Measurements from ENCODE around the gene POLL. TPM values are rescaled to one million over a fixed set of nuclear protein-coding genes. Genes with fewer than 3 reads are reported as not detected.
"Not testable (repeated sequence)": the region's sequence is repeated elsewhere in the genome, so short reads cannot be mapped to it uniquely, and the experiment has no call there.

Gene POLL
- total and polyA plus RNA-seq, 2 of the 4 experiments (the other 2 are of a cell fraction), result 6.3 to 23.7 TPM

GRCh38 chr10:101593331-101593730 is 5.3 kb upstream of the POLL start:
- H4K20me1 ChIP-seq (ENCODE audit: insufficient read depth, low read length); H2BK20ac ChIP-seq (ENCODE audit: low read depth, low read length); H2AK5ac ChIP-seq (ENCODE audit: low read depth, low read length); H3K27ac ChIP-seq (ENCODE audit: insufficient read depth, low read length); H2AFZ ChIP-seq (replicated peaks; ENCODE audit: low read length, poor library complexity); H3K56ac ChIP-seq (ENCODE audit: extremely low read depth, insufficient read depth, low read length); H3K9me1 ChIP-seq (ENCODE audit: insufficient read depth, low read length); BruUV-seq (replicated peaks); H2AK9ac ChIP-seq (replicated peaks; ENCODE audit: low read depth, low read length, poor library complexity); POLR2A ChIA-PET (ENCODE audit: unreplicated experiment); H3K4me1 ChIP-seq (ENCODE audit: control insufficient read depth, insufficient read depth, low read length); H4K8ac ChIP-seq (ENCODE audit: low read depth in 2 of 2, low read length in 2 of 2); H3K4me3 ChIP-seq (ENCODE audit: insufficient read depth, low read depth, low read length); intact Hi-C loops (cut with micrococcal nuclease); H3K9me3 ChIP-seq (ENCODE audit: control insufficient read depth, insufficient read depth, low read length); H3K9ac ChIP-seq (ENCODE audit: low read depth, low read length); ATAC-seq (ENCODE audit: low read depth); H3K14ac ChIP-seq (replicated peaks; ENCODE audit: low read depth, low read length); H3K36me3 ChIP-seq (ENCODE audit: control insufficient read depth, insufficient read depth, low read length); DNase-seq; H4K5ac ChIP-seq (ENCODE audit: low read depth, low read length); H3K23ac ChIP-seq (ENCODE audit: low read depth, low read length); H4K91ac ChIP-seq (ENCODE audit: insufficient read depth, low read depth, low read length); in situ Hi-C loops (cut with MboI; ENCODE audit: low sequenced_read_pairs); CTCF ChIA-PET; H3K4me2 ChIP-seq (ENCODE audit: low read depth, low read length); H3K18ac ChIP-seq (ENCODE audit: low read depth, low read length); dilution Hi-C loops (cut with HindIII; ENCODE audit: low sequenced_read_pairs, unreplicated experiment); H2BK15ac ChIP-seq (ENCODE audit: low read depth, low read length); H3K27me3 ChIP-seq (ENCODE audit: control insufficient read depth, insufficient read depth, low read length); H2BK120ac ChIP-seq (ENCODE audit: low read depth, low read length); H3K4ac ChIP-seq (ENCODE audit: low read depth, low read length); H2BK5ac ChIP-seq (ENCODE audit: low read depth, low read length, poor library complexity, severe bottlenecking): not testable (repeated sequence)
- peaks cover 3 to 15% of the 10 kb centered on the region in 2 experiments; a peak in 2 of 4 replicates for H3K79me1 ChIP-seq (ENCODE audit: low read depth in 1 of 2, low read length in 2 of 2)
- no CpG with 5 or more reads among the region's 2 CpGs for WGBS, 2 experiments (ENCODE audit: extremely low coverage in 2 of 2, insufficient read length in 1 of 2)

All from IMR-90 (cell line).